IMR-90 (cell line): Measurements from ENCODE around the gene CLIC3. TPM values are rescaled to one million over a fixed set of nuclear protein-coding genes. Genes with fewer than 3 reads are reported as not detected.

ENCODE experiments used
- ATAC-seq: fragments of 200-7000 bp; cut with Tn5 transposase; 2 replicates; pipeline ENCODE4 v1.9.1; 2020; ENCODE audit warnings: low read depth, mild to moderate bottlenecking, moderate library complexity
- BruUV-seq: library from RNA; stranded (reverse); fragments of 400-500 nt; replicated peaks from 2 replicates; lab custom pipeline; 2021; lab: Mats Ljungman, UMichigan
- CTCF ChIA-PET: fragments of 300-600 bp; formaldehyde crosslinking; extraction: SDS; loops from one replicate; lab custom pipeline; 2021; ENCODE audit warnings: antibody characterized with exemption; lab: Yijun Ruan, JAX
- POLR2A ChIA-PET: fragments of 300-600 bp; sonication (Branson Sonifier 250); formaldehyde crosslinking; loops from one replicate; lab custom pipeline; 2022; ENCODE audit warnings: antibody characterized with exemption; ENCODE audit not compliant: unreplicated experiment; lab: Charles Lee
- DNase-seq: peaks from one replicate; pipeline ENCODE4 v3.0.0; 2013
- H2AFZ ChIP-seq: replicated peaks from 2 replicates; pipeline ENCODE3; 2013; ENCODE audit warnings: low read length, mild to moderate bottlenecking; ENCODE audit not compliant: poor library complexity
- H2AK5ac ChIP-seq: 2 replicates; pipeline ENCODE4 v1.6.1; 2013; ENCODE audit warnings: low read depth, low read length, inconsistent platforms
- H2AK9ac ChIP-seq: replicated peaks from 2 replicates; pipeline ENCODE3; 2013; ENCODE audit warnings: mild to moderate bottlenecking, low read depth, low read length, moderate library complexity; ENCODE audit not compliant: poor library complexity
- H2BK120ac ChIP-seq: 2 replicates; pipeline ENCODE4 v1.6.1; 2013; ENCODE audit warnings: low read depth, low read length, inconsistent platforms
- H2BK15ac ChIP-seq: 3 replicates; pipeline ENCODE4 v1.6.1; 2013; ENCODE audit warnings: low read depth, low read length, inconsistent platforms
- H2BK20ac ChIP-seq: 2 replicates; pipeline ENCODE4 v1.6.1; 2013; ENCODE audit warnings: low read depth, mild to moderate bottlenecking, inconsistent platforms, low read length, moderate library complexity
- H2BK5ac ChIP-seq: 2 replicates; pipeline ENCODE4 v1.6.1; 2013; ENCODE audit warnings: mild to moderate bottlenecking, low read depth, low read length, inconsistent platforms; ENCODE audit not compliant: poor library complexity, severe bottlenecking
- H3K14ac ChIP-seq: replicated peaks from 2 replicates; pipeline ENCODE4 v1.6.1; 2013; ENCODE audit warnings: low read depth, low read length, inconsistent platforms
- H3K18ac ChIP-seq: 2 replicates; pipeline ENCODE4 v1.6.1; 2013; ENCODE audit warnings: low read depth, low read length, control low read depth
- H3K23ac ChIP-seq: 2 replicates; pipeline ENCODE4 v1.6.1; 2013; ENCODE audit warnings: low read depth, low read length, inconsistent platforms
- H3K27ac ChIP-seq: 2 replicates; pipeline ENCODE4 v1.5.1; 2013; ENCODE audit warnings: mild to moderate bottlenecking, control low read depth, low read length; ENCODE audit not compliant: insufficient read depth
- H3K27me3 ChIP-seq: 2 replicates; pipeline ENCODE4 v1.6.1; 2013; ENCODE audit warnings: low read length; ENCODE audit not compliant: control insufficient read depth, insufficient read depth
- H3K36me3 ChIP-seq: 2 replicates; pipeline ENCODE4 v1.6.1; 2013; ENCODE audit warnings: low read length, mixed read lengths; ENCODE audit not compliant: control insufficient read depth, insufficient read depth
- H3K4ac ChIP-seq: 2 replicates; pipeline ENCODE4 v1.6.1; 2013; ENCODE audit warnings: low read depth, low read length, inconsistent platforms
- H3K4me1 ChIP-seq: 2 replicates; pipeline ENCODE4 v1.6.1; 2013; ENCODE audit warnings: low read length, mixed read lengths; ENCODE audit not compliant: control insufficient read depth, insufficient read depth
- H3K4me2 ChIP-seq: 2 replicates; pipeline ENCODE4 v1.6.1; 2013; ENCODE audit warnings: low read depth, mild to moderate bottlenecking, control low read depth, low read length, moderate library complexity
- H3K4me3 ChIP-seq: 2 replicates; pipeline ENCODE4 v1.5.1; 2013; ENCODE audit warnings: low read depth, mild to moderate bottlenecking, control low read depth, low read length, moderate library complexity; ENCODE audit not compliant: insufficient read depth
- H3K56ac ChIP-seq: 2 replicates; pipeline ENCODE4 v1.6.1; 2013; ENCODE audit warnings: low read length, inconsistent platforms; ENCODE audit not compliant: insufficient read depth; ENCODE audit errors: extremely low read depth
- H3K79me1 ChIP-seq, 2 experiments: 2 replicates each; pipeline ENCODE4 v1.6.1; 2013; ENCODE audit warnings: low read length in 2 of 2, inconsistent platforms in 1 of 2, low read depth in 1 of 2
- H3K9ac ChIP-seq: 2 replicates; pipeline ENCODE4 v1.6.1; 2013; ENCODE audit warnings: low read depth, low read length, control low read depth
- H3K9me1 ChIP-seq: 2 replicates; pipeline ENCODE4 v1.6.1; 2013; ENCODE audit warnings: low read length, inconsistent platforms; ENCODE audit not compliant: insufficient read depth
- H3K9me3 ChIP-seq: 2 replicates; pipeline ENCODE4 v1.6.1; 2013; ENCODE audit warnings: low read length; ENCODE audit not compliant: control insufficient read depth, insufficient read depth
- H4K20me1 ChIP-seq: 2 replicates; pipeline ENCODE4 v1.6.1; 2013; ENCODE audit warnings: low read length, inconsistent platforms; ENCODE audit not compliant: insufficient read depth
- H4K5ac ChIP-seq: 2 replicates; pipeline ENCODE4 v1.6.1; 2013; ENCODE audit warnings: mild to moderate bottlenecking, low read depth, low read length, control low read depth
- H4K8ac ChIP-seq, 2 experiments: 2 replicates each; pipeline ENCODE4 v1.6.1; 2013; ENCODE audit warnings: low read depth in 2 of 2, low read length in 2 of 2, control low read depth in 1 of 2, inconsistent platforms in 1 of 2
- H4K91ac ChIP-seq: 2 replicates; pipeline ENCODE4 v1.6.1; 2013; ENCODE audit warnings: low read depth, low read length, inconsistent platforms; ENCODE audit not compliant: insufficient read depth
- BHLHE40 ChIP-seq: fragments of 150-350 bp; IDR thresholded peaks from 2 replicates; pipeline ENCODE4 v1.6.1; 2016; ENCODE audit warnings: mild to moderate bottlenecking, low read depth, low read length
- CEBPB ChIP-seq: IDR thresholded peaks from 2 replicates; pipeline ENCODE4 v1.6.1; 2012; ENCODE audit warnings: low read depth, low read length, improper control_type of control experiment
- CHD1 ChIP-seq: IDR thresholded peaks from 2 replicates; pipeline ENCODE4 v1.6.1; 2012; ENCODE audit warnings: low read depth, low read length, improper control_type of control experiment
- CTCF ChIP-seq: conservative IDR thresholded peaks from 2 replicates; pipeline ENCODE4 v1.5.1; 2012; ENCODE audit warnings: mild to moderate bottlenecking, low read depth, low read length, improper control_type of control experiment
- ELK1 ChIP-seq: fragments of 150-350 bp; IDR thresholded peaks from 2 replicates; pipeline ENCODE4 v1.6.1; 2016; ENCODE audit warnings: low read depth, mild to moderate bottlenecking, low read length, moderate library complexity, borderline replicate concordance
- FOS ChIP-seq: fragments of 150-350 bp; IDR thresholded peaks from 2 replicates; pipeline ENCODE4 v1.6.1; 2016; ENCODE audit warnings: low read depth, low read length
- MAFK ChIP-seq: IDR thresholded peaks from 2 replicates; pipeline ENCODE4 v1.6.1; 2012; ENCODE audit warnings: low read depth, low read length, improper control_type of control experiment
- MAZ ChIP-seq: IDR thresholded peaks from 2 replicates; pipeline ENCODE4 v1.6.1; 2012; ENCODE audit warnings: low read depth, mild to moderate bottlenecking, low read length, improper control_type of control experiment, moderate library complexity, borderline replicate concordance
- MXI1 ChIP-seq: IDR thresholded peaks from 2 replicates; pipeline ENCODE4 v1.6.1; 2012; ENCODE audit warnings: low read depth, mild to moderate bottlenecking, low read length, moderate library complexity, borderline replicate concordance
- NFE2L2 ChIP-seq: fragments of 150-350 bp; IDR thresholded peaks from 2 replicates; pipeline ENCODE4 v1.6.1; 2016; ENCODE audit warnings: low read depth, mild to moderate bottlenecking, low read length
- POLR2A ChIP-seq: IDR thresholded peaks from 2 replicates; pipeline ENCODE4 v1.6.1; 2012; ENCODE audit warnings: mild to moderate bottlenecking, low read depth, low read length
- RAD21 ChIP-seq: IDR thresholded peaks from 2 replicates; pipeline ENCODE4 v1.6.1; 2012; ENCODE audit warnings: low read length, improper control_type of control experiment
- RCOR1 ChIP-seq: IDR thresholded peaks from 2 replicates; pipeline ENCODE4 v1.6.1; 2012; ENCODE audit warnings: mild to moderate bottlenecking, low read length, improper control_type of control experiment; ENCODE audit not compliant: insufficient replicate concordance
- RFX5 ChIP-seq: IDR thresholded peaks from 2 replicates; pipeline ENCODE4 v1.8.0; 2012; ENCODE audit warnings: low read depth, mild to moderate bottlenecking, low read length, moderate library complexity
- SMC3 ChIP-seq: fragments of 150-350 bp; IDR thresholded peaks from 2 replicates; pipeline ENCODE4 v1.6.1; 2016; ENCODE audit warnings: low read depth, mild to moderate bottlenecking, antibody characterized with exemption, low read length, moderate library complexity
- USF2 ChIP-seq: fragments of 150-350 bp; IDR thresholded peaks from 2 replicates; pipeline ENCODE4 v1.6.1; 2017; ENCODE audit warnings: mild to moderate bottlenecking, antibody characterized with exemption, low read length, low read depth
- WGBS, 2 experiments: methylation state at CpG; one replicate each; pipeline versions ENCODE4 v1.1.5 to v1.1.7; 2013; ENCODE audit warnings: missing lambda C conversion rate in 2 of 2; ENCODE audit not compliant: insufficient read length in 1 of 2; ENCODE audit errors: extremely low coverage in 2 of 2; 5-methylcytosine and 5-hydroxymethylcytosine counted together
- dilution Hi-C: fragments of 300-500 bp; cut with HindIII; formaldehyde crosslinking; loops from one replicate; pipeline ENCODE4 v1.14.3; 2018; ENCODE audit warnings: low sequenced_read_pairs; ENCODE audit not compliant: unreplicated experiment
- in situ Hi-C: fragments of 300-500 bp; cut with MboI; formaldehyde crosslinking; loops from 3 replicates; pipeline ENCODE4 v1.14.3; 2019; ENCODE audit warnings: low sequenced_read_pairs, inconsistent platforms, mixed read lengths
- intact Hi-C: fragments of 100-400 bp; cut with micrococcal nuclease; formaldehyde crosslinking; loops from 2 replicates; pipeline ENCODE4 v1.10.0; 2022
- polyA plus RNA-seq, 3 experiments: library from polyadenylated mRNA; depleted of rRNA; stranded (reverse); fragments of >200 nt; gene quantifications; 2 replicates each; pipeline ENCODE4 v1.2.3, GENCODE V29; 2012; ENCODE audit warnings: low replicate concordance in 1 of 3
- total RNA-seq: library from RNA; depleted of rRNA; stranded (reverse); fragments of >200 nt; gene quantifications from 2 replicates; pipeline ENCODE4 v1.2.3, GENCODE V29; 2012

CLIC3 gene
- total and polyA plus RNA-seq, 2 of the 4 experiments (the other 2 are of a cell fraction) = 0.18 to 1.7 TPM

- ChIA-PET CTCF (no interaction called here), POLR2A (no interaction called here)
- intact Hi-C loops = no loop called here
- no peak overlapping the region for H3K27ac ChIP-seq
- 90% methylated on average over 1 of the region's 1 CpG; no CpG with 5 or more reads in 1 of the 2 experiments for WGBS, 2 experiments
- no peak overlapping the region for H2BK20ac ChIP-seq
- DNase-seq (no peak), ATAC-seq (no peak)
- H3K56ac ChIP-seq = no peak overlapping the region
- H4K20me1 ChIP-seq = no peaks in the 10 kb centered on the region
- H2BK120ac ChIP-seq = no peak overlapping the region
- H4K91ac ChIP-seq = no peak overlapping the region
- H3K36me3 ChIP-seq = no peaks in the 10 kb centered on the region
- H3K9ac ChIP-seq = no peak overlapping the region
- H2BK15ac ChIP-seq = no peak overlapping the region
- no peak overlapping the region for H2AK5ac ChIP-seq
- dilution Hi-C loops = no loop called here
- H3K14ac ChIP-seq = no peak overlapping the region
- no peaks in the 10 kb centered on the region for H3K79me1 ChIP-seq
- no peak overlapping the region for H2BK5ac ChIP-seq
- TF ChIP-seq CTCF (no peak), MAZ (no peak), RFX5 (no peak), RAD21 (no peak), FOS (no peak), NFE2L2 (no peak), MXI1 (no peak), POLR2A (no peak), RCOR1 (no peak), CEBPB (no peak), USF2 (no peak), CHD1 (no peak), ELK1 (no peak), MAFK (no peak), BHLHE40 (no peak), SMC3 (no peak)
- peaks cover 3% of the 10 kb centered on the region for H3K9me3 ChIP-seq
- no peak overlapping the region for H2AFZ ChIP-seq
- in situ Hi-C loops = no loop called here
- no peaks in the 10 kb centered on the region for H3K9me1 ChIP-seq
- H3K4me3 ChIP-seq = no peak overlapping the region
- H4K8ac ChIP-seq = no peak overlapping the region
- no TSS peak for BruUV-seq
- H3K18ac ChIP-seq = no peak overlapping the region
- H4K5ac ChIP-seq = no peak overlapping the region
- no peak overlapping the region for H3K4ac ChIP-seq
- H3K23ac ChIP-seq = no peak overlapping the region
- H3K27me3 ChIP-seq = peaks cover 26% of the 10 kb centered on the region
- no peak overlapping the region for H2AK9ac ChIP-seq
- no peak overlapping the region for H3K4me2 ChIP-seq
- no peaks in the 10 kb centered on the region for H3K4me1 ChIP-seq
Observed at GRCh38 chr9:136957461-136957860, 38.9 kb downstream of the CLIC3 start.
